NB4 (cell line): ENCODE measurements around the gene ZMYND8.

Experiments used
- MYC ChIP-seq: IDR thresholded peaks from 2 replicates; pipeline ENCODE4 v1.6.1; 2011; ENCODE audit warnings: low read depth, low read length
- POLR2A ChIP-seq: IDR thresholded peaks from 2 replicates; pipeline ENCODE4 v1.6.1; 2011; ENCODE audit warnings: mild to moderate bottlenecking; ENCODE audit not compliant: insufficient read length; ENCODE audit errors: extremely low read depth
- TF ChIP-seq, protein P1 (sequence below): IDR thresholded peaks from one replicate; pipeline ENCODE4 v1.5.1; 2012; ENCODE audit warnings: low read depth, low read length

DNA sequence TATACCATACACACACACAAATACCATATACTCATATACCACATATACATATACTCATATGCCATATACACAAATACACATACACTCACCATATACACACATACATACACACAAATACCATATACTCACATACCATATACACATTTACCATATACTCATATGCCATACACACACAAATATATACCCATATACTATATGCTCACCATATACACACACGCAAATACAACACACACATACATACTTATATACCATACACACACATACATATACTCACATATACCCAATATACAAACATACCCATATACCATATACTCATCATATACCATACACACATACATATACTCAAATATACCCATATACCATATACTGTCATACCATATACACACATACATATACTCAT is 99.2 kb downstream of the ZMYND8 start:
- TF ChIP-seq, protein P1, sequence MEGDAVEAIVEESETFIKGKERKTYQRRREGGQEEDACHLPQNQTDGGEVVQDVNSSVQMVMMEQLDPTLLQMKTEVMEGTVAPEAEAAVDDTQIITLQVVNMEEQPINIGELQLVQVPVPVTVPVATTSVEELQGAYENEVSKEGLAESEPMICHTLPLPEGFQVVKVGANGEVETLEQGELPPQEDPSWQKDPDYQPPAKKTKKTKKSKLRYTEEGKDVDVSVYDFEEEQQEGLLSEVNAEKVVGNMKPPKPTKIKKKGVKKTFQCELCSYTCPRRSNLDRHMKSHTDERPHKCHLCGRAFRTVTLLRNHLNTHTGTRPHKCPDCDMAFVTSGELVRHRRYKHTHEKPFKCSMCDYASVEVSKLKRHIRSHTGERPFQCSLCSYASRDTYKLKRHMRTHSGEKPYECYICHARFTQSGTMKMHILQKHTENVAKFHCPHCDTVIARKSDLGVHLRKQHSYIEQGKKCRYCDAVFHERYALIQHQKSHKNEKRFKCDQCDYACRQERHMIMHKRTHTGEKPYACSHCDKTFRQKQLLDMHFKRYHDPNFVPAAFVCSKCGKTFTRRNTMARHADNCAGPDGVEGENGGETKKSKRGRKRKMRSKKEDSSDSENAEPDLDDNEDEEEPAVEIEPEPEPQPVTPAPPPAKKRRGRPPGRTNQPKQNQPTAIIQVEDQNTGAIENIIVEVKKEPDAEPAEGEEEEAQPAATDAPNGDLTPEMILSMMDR: no peak
- TF ChIP-seq POLR2A (no peak), MYC (no peak)
